ENCODE results near the gene CUTA.

The CUTA gene

GRCh38 chr6:33453393-33454008 is 35.6 kb upstream of the CUTA start (continued):
- no peak for TF ChIP-seq ZNF654 (tag by site-specific recombination; IDR thresholded peaks at IDR 0.05; ENCODE audit: low read depth)
- TF ChIP-seq, protein P1, sequence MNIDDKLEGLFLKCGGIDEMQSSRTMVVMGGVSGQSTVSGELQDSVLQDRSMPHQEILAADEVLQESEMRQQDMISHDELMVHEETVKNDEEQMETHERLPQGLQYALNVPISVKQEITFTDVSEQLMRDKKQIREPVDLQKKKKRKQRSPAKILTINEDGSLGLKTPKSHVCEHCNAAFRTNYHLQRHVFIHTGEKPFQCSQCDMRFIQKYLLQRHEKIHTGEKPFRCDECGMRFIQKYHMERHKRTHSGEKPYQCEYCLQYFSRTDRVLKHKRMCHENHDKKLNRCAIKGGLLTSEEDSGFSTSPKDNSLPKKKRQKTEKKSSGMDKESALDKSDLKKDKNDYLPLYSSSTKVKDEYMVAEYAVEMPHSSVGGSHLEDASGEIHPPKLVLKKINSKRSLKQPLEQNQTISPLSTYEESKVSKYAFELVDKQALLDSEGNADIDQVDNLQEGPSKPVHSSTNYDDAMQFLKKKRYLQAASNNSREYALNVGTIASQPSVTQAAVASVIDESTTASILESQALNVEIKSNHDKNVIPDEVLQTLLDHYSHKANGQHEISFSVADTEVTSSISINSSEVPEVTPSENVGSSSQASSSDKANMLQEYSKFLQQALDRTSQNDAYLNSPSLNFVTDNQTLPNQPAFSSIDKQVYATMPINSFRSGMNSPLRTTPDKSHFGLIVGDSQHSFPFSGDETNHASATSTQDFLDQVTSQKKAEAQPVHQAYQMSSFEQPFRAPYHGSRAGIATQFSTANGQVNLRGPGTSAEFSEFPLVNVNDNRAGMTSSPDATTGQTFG (tag by site-specific recombination; IDR thresholded peaks at IDR 0.05; ENCODE audit: borderline replicate concordance) = no peak

- ChIA-PET CTCF (interaction anchor here (0.6 to 0.7 kb wide), 2 partner anchors 222 to 519 kb away, joined by 3 to 4 read pairs; no protein-coding TSS in a partner anchor), POLR2A (interaction anchor here (0.6 to 1.0 kb wide), 5 partner anchors 17 to 548 kb away, joined by 3 to 10 read pairs (median 6); no protein-coding TSS in a partner anchor)
- no peak for TF ChIP-seq ZNF791 (tag by site-specific recombination; IDR thresholded peaks at IDR 0.05)
- TF ChIP-seq SP7 (tag by site-specific recombination; IDR thresholded peaks at IDR 0.05) = no peak
- peak; percentile 30; the same call in 1 of the 2 replicates for TF ChIP-seq ZNF341 (tag by site-specific recombination; IDR thresholded peaks at IDR 0.05; ENCODE audit: low read depth)
- H3K27ac ChIP-seq (ENCODE audit: extremely low read depth, low read depth, low read length) = no peak overlapping the region
- no peaks in the 10 kb centered on the region for H3K9me3 ChIP-seq (ENCODE audit: control insufficient read depth, insufficient read depth, low read depth, low read length)
- H3K4me3 ChIP-seq (ENCODE audit: low read depth, low read length) = no peak overlapping the region
- H3K4me1 ChIP-seq (ENCODE audit: control insufficient read depth, insufficient read depth, low read length) = 0 out of 2 replicates have a peak, but pooled peaks cover 3% of the 10 kb centered on the region
- H3K36me3 ChIP-seq (ENCODE audit: control insufficient read depth in 2 of 2, insufficient read depth in 1 of 2, low read length in 2 of 2) = peaks cover 0 to 42% of the 10 kb centered on the region in 2 experiments; a peak in 2 of 3 replicates
Measured at GRCh38 chr6:33452496-33452895, 34.6 kb upstream of the CUTA start.

DNA sequence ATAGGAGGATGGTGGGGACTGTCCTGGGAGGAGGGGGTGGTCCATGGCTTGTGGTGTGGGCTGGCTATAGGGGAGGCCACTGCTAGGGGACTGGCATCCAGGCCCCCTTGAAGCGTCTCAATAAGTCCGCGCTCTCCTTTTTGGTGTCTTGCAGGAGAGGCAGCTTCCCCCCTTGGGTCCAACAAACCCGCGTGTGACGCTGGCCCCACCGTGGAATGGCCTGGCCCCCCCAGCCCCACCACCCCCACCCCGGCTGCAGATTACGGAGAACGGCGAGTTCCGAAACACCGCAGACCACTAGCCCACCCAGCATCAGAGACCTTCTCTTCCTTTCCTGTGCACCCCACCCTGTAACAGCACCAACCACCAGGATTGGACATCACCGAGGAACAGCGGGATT is 33.7 kb upstream of the CUTA start:
- TF ChIP-seq RBAK (tag by site-specific recombination; IDR thresholded peaks at IDR 0.05) (no peak), ZBTB8A (tag by site-specific recombination; IDR thresholded peaks at IDR 0.05) (no peak), ZNF302 (tag by site-specific recombination; IDR thresholded peaks at IDR 0.05; ENCODE audit: low read depth) (no peak)
- TF ChIP-seq, protein P2, sequence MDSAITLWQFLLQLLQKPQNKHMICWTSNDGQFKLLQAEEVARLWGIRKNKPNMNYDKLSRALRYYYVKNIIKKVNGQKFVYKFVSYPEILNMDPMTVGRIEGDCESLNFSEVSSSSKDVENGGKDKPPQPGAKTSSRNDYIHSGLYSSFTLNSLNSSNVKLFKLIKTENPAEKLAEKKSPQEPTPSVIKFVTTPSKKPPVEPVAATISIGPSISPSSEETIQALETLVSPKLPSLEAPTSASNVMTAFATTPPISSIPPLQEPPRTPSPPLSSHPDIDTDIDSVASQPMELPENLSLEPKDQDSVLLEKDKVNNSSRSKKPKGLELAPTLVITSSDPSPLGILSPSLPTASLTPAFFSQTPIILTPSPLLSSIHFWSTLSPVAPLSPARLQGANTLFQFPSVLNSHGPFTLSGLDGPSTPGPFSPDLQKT (IDR thresholded peaks at IDR 0.05; ENCODE audit: borderline replicate concordance, low read depth, low read length) = no peak
- Histone ChIP-seq H3K4me1 (ENCODE audit: control insufficient read depth, insufficient read depth, low read length) (0 out of 2 replicates have a peak, but pooled peaks cover 3% of the 10 kb centered on the region), H3K4me3 (ENCODE audit: low read depth, low read length) (no peak overlapping the region), H3K9me3 (ENCODE audit: control insufficient read depth, insufficient read depth, low read depth, low read length) (no peaks in the 10 kb centered on the region), H3K36me3 (ENCODE audit: control insufficient read depth in 2 of 2, insufficient read depth in 1 of 2, low read length in 2 of 2) (peaks cover 0 to 39% of the 10 kb centered on the region in 2 experiments; a peak in 2 of 3 replicates), H3K27ac (ENCODE audit: extremely low read depth, low read depth, low read length) (no peak overlapping the region)
- ChIA-PET POLR2A (interaction anchor here (2.5 kb wide), 1 partner anchor 21 kb away, joined by 5 read pairs; no protein-coding TSS in a partner anchor), CTCF (interaction anchor here (1.6 kb wide), 1 partner anchor 15 kb away, joined by 3 read pairs; no protein-coding TSS in a partner anchor)

GRCh38 chr6:33450434-33450833 is 32.5 kb upstream of the CUTA start:
- H3K9me3 ChIP-seq (ENCODE audit: control insufficient read depth, insufficient read depth, low read depth, low read length) = no peaks in the 10 kb centered on the region
- ChIA-PET POLR2A (interaction anchor here (0.6 to 2.5 kb wide), 2 partner anchors 19 to 257 kb away, joined by 3 to 5 read pairs; no protein-coding TSS in a partner anchor), CTCF (interaction anchor here (1.0 to 1.6 kb wide), 3 partner anchors 9 to 78 kb away, joined by 3 read pairs; no protein-coding TSS in a partner anchor)
- 0 out of 2 replicates have a peak, but pooled peaks cover 3% of the 10 kb centered on the region for H3K4me1 ChIP-seq (ENCODE audit: control insufficient read depth, insufficient read depth, low read length)
- no peak overlapping the region for H3K27ac ChIP-seq (ENCODE audit: extremely low read depth, low read depth, low read length)
- no peak overlapping the region for H3K4me3 ChIP-seq (ENCODE audit: low read depth, low read length)
- peaks cover 0 to 36% of the 10 kb centered on the region in 2 experiments; a peak in 2 of 3 replicates for H3K36me3 ChIP-seq (ENCODE audit: control insufficient read depth in 2 of 2, insufficient read depth in 1 of 2, low read length in 2 of 2)
- TF ChIP-seq, protein P3, sequence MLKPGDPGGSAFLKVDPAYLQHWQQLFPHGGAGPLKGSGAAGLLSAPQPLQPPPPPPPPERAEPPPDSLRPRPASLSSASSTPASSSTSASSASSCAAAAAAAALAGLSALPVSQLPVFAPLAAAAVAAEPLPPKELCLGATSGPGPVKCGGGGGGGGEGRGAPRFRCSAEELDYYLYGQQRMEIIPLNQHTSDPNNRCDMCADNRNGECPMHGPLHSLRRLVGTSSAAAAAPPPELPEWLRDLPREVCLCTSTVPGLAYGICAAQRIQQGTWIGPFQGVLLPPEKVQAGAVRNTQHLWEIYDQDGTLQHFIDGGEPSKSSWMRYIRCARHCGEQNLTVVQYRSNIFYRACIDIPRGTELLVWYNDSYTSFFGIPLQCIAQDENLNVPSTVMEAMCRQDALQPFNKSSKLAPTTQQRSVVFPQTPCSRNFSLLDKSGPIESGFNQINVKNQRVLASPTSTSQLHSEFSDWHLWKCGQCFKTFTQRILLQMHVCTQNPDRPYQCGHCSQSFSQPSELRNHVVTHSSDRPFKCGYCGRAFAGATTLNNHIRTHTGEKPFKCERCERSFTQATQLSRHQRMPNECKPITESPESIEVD (tag by site-specific recombination; IDR thresholded peaks at IDR 0.05) = no peak
- TF ChIP-seq ZNF280D (tag by site-specific recombination; IDR thresholded peaks at IDR 0.05) (no peak), KLF16 (tag by site-specific recombination; IDR thresholded peaks at IDR 0.05) (no peak), ZSCAN30 (tag by site-specific recombination; IDR thresholded peaks at IDR 0.05) (no peak)
- TF ChIP-seq, protein P4, sequence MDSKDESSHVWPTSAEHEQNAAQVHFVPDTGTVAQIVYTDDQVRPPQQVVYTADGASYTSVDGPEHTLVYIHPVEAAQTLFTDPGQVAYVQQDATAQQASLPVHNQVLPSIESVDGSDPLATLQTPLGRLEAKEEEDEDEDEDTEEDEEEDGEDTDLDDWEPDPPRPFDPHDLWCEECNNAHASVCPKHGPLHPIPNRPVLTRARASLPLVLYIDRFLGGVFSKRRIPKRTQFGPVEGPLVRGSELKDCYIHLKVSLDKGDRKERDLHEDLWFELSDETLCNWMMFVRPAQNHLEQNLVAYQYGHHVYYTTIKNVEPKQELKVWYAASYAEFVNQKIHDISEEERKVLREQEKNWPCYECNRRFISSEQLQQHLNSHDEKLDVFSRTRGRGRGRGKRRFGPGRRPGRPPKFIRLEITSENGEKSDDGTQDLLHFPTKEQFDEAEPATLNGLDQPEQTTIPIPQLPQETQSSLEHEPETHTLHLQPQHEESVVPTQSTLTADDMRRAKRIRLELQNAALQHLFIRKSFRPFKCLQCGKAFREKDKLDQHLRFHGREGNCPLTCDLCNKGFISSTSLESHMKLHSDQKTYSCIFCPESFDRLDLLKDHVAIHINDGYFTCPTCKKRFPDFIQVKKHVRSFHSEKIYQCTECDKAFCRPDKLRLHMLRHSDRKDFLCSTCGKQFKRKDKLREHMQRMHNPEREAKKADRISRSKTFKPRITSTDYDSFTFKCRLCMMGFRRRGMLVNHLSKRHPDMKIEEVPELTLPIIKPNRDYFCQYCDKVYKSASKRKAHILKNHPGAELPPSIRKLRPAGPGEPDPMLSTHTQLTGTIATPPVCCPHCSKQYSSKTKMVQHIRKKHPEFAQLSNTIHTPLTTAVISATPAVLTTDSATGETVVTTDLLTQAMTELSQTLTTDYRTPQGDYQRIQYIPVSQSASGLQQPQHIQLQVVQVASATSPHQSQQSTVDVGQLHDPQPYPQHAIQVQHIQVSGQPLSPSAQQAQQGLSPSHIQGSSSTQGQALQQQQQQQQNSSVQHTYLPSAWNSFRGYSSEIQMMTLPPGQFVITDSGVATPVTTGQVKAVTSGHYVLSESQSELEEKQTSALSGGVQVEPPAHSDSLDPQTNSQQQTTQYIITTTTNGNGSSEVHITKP (tag by site-specific recombination; IDR thresholded peaks at IDR 0.05) = no peak

Data from HEK293 (cell line).